ENCODE data around the gene ICAM5. TPM values are rescaled to one million over a fixed set of nuclear protein-coding genes. Genes with fewer than 3 reads are reported as not detected.

Gene ICAM5
- total and polyA plus RNA-seq, 9 of the 15 experiments (the other 6 are each of a cell fraction or from before 2014, with no cell fraction given) = 0.10 to 114 (median 13.7) TPM

GRCh38 chr19:10286803-10287737, 2.7 kb upstream of the ICAM5 start, which contains the start of gene ICAM4 (continued):
- TF ChIP-seq, protein P1, sequence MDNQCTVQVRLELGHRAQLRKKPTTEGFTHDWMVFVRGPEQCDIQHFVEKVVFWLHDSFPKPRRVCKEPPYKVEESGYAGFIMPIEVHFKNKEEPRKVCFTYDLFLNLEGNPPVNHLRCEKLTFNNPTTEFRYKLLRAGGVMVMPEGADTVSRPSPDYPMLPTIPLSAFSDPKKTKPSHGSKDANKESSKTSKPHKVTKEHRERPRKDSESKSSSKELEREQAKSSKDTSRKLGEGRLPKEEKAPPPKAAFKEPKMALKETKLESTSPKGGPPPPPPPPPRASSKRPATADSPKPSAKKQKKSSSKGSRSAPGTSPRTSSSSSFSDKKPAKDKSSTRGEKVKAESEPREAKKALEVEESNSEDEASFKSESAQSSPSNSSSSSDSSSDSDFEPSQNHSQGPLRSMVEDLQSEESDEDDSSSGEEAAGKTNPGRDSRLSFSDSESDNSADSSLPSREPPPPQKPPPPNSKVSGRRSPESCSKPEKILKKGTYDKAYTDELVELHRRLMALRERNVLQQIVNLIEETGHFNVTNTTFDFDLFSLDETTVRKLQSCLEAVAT (IDR thresholded peaks at IDR 0.05) = peak in 1 of 2 experiments; percentile 81; a peak in 2 of 4 replicates
- peak; percentile 21 for TF ChIP-seq ESRRA (IDR thresholded peaks at IDR 0.05; ENCODE audit: borderline replicate concordance, low read depth)
- TF ChIP-seq THAP7 (CRISPR knock-in tag; IDR thresholded peaks at IDR 0.05) = peak; percentile 82; the same call in 1 of the 2 replicates
- TF ChIP-seq HDAC3 (IDR thresholded peaks at IDR 0.05; ENCODE audit: borderline replicate concordance, partially characterized antibody) = no peak
- peak; percentile 70 for TF ChIP-seq SMARCE1 (IDR thresholded peaks at IDR 0.05)
- 0 out of 2 replicates have a peak, but pooled peaks have one; percentile 22 for TF ChIP-seq SMAD3 (CRISPR knock-in tag; conservative IDR thresholded peaks at IDR 0.05)
- peak; percentile 47; the same call in 1 of the 2 replicates for TF ChIP-seq RB1 (IDR thresholded peaks at IDR 0.05; ENCODE audit: low read depth)
- TF ChIP-seq ETS1 (conservative IDR thresholded peaks at IDR 0.05; ENCODE audit: control insufficient read depth, low read depth, low read length) = peak; percentile 66; the same call in 1 of the 2 replicates
- TF ChIP-seq EWSR1 (IDR thresholded peaks at IDR 0.05; ENCODE audit: borderline replicate concordance, low read depth, partially characterized antibody) = no peak
- TF ChIP-seq ZFP1 (CRISPR knock-in tag; IDR thresholded peaks at IDR 0.05) = no peak
- peak; percentile 60 for TF ChIP-seq NCOR1 (IDR thresholded peaks at IDR 0.05)
- TF ChIP-seq FOXA3 (CRISPR knock-in tag; conservative IDR thresholded peaks at IDR 0.05 in 1 of 2, IDR thresholded peaks at IDR 0.05 in 1 of 2) = peak in 1 of 2 experiments; percentile 69; a peak in 1 of 4 replicates
- TF ChIP-seq MBD2 (IDR thresholded peaks at IDR 0.05; ENCODE audit: borderline replicate concordance, low read depth) = peak; percentile 41; the same call in 1 of the 2 replicates
- TF ChIP-seq POLR2A (conservative IDR thresholded peaks at IDR 0.05) = peak; percentile 76
- TF ChIP-seq, protein P2, sequence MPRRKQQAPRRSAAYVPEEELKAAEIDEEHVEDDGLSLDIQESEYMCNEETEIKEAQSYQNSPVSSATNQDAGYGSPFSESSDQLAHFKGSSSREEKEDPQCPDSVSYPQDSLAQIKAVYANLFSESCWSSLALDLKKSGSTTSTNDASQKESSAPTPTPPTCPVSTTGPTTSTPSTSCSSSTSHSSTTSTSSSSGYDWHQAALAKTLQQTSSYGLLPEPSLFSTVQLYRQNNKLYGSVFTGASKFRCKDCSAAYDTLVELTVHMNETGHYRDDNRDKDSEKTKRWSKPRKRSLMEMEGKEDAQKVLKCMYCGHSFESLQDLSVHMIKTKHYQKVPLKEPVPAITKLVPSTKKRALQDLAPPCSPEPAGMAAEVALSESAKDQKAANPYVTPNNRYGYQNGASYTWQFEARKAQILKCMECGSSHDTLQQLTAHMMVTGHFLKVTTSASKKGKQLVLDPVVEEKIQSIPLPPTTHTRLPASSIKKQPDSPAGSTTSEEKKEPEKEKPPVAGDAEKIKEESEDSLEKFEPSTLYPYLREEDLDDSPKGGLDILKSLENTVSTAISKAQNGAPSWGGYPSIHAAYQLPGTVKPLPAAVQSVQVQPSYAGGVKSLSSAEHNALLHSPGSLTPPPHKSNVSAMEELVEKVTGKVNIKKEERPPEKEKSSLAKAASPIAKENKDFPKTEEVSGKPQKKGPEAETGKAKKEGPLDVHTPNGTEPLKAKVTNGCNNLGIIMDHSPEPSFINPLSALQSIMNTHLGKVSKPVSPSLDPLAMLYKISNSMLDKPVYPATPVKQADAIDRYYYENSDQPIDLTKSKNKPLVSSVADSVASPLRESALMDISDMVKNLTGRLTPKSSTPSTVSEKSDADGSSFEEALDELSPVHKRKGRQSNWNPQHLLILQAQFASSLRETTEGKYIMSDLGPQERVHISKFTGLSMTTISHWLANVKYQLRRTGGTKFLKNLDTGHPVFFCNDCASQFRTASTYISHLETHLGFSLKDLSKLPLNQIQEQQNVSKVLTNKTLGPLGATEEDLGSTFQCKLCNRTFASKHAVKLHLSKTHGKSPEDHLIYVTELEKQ (CRISPR knock-in tag; IDR thresholded peaks at IDR 0.05) = no peak
- 0 out of 2 replicates have a peak, but pooled peaks have one; percentile 5 for TF ChIP-seq ZNF75A (CRISPR knock-in tag; IDR thresholded peaks at IDR 0.05)
- TF ChIP-seq NFXL1 (CRISPR knock-in tag; IDR thresholded peaks at IDR 0.05) = no peak

Data from K562 (cell line).